ENCODE data around the gene SFXN2. TPM values are rescaled to one million over a fixed set of nuclear protein-coding genes. Genes with fewer than 3 reads are reported as not detected.

The SFXN2 gene
- total RNA-seq, 1 experiment from 2014 or later, result 21.2 TPM

DNA sequence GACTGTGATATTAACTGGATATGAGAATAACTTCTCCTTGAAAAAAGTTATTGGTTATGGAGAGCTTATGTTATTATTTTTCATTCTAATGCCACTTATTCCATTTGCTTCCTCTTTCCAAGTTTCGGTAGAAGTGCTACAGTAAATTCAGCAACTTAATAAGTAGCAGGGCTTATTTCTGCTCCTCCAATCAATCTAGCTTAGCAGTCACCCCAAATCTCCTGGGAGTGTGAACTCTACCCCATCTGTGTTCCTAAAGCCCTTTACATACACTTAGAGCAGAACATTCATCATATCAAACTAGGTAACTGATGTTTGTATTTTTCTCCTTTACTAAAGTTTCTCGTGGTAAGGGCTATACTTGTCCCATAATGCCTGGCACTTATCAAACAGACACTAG is 8.9 kb upstream of the SFXN2 start:
- POLR2A ChIA-PET, result interaction anchor here (0.9 kb wide), 1 partner anchor 28 kb away, joined by 3 read pairs; no protein-coding TSS in a partner anchor
- Mint-ChIP-seq H3K27ac (no peak overlapping the region), H3K27me3 (ENCODE audit: low read depth) (no peaks in the 10 kb centered on the region), H3K9me3 (no peaks in the 10 kb centered on the region), H3K36me3 (peaks cover 4% of the 10 kb centered on the region), H3K4me1 (peaks cover 6% of the 10 kb centered on the region), H3K4me3 (no peak overlapping the region)
- ATAC-seq (no peak), DNase-seq (ENCODE audit: low spot score) (no peak)
- CTCF ChIA-PET, result no interaction called here
- TF ChIP-seq PRRX2 (CRISPR knock-in tag; IDR thresholded peaks at IDR 0.05) (no peak), ESRRA (CRISPR knock-in tag; IDR thresholded peaks at IDR 0.05; ENCODE audit: borderline replicate concordance) (no peak), ZNF219 (CRISPR knock-in tag; IDR thresholded peaks at IDR 0.05; ENCODE audit: borderline replicate concordance) (no peak), NR1H2 (CRISPR knock-in tag; IDR thresholded peaks at IDR 0.05) (no peak), NFYB (CRISPR knock-in tag; conservative IDR thresholded peaks at IDR 0.05; ENCODE audit: low read depth) (no peak), GTF2I (CRISPR knock-in tag; conservative IDR thresholded peaks at IDR 0.05) (no peak), NR3C1 (CRISPR knock-in tag; conservative IDR thresholded peaks at IDR 0.05; ENCODE audit: low read depth) (no peak), RORB (CRISPR knock-in tag; IDR thresholded peaks at IDR 0.05) (no peak), GRHL2 (CRISPR knock-in tag; IDR thresholded peaks at IDR 0.05; ENCODE audit: insufficient replicate concordance, severe bottlenecking) (no peak), ATF1 (CRISPR knock-in tag; IDR thresholded peaks at IDR 0.05) (no peak), JUN (CRISPR knock-in tag; IDR thresholded peaks at IDR 0.05) (no peak), SOX15 (CRISPR knock-in tag; IDR thresholded peaks at IDR 0.05) (no peak), CREM (CRISPR knock-in tag; IDR thresholded peaks at IDR 0.05) (no peak), TEAD4 (CRISPR knock-in tag; IDR thresholded peaks at IDR 0.05) (no peak), ZNF416 (CRISPR knock-in tag; IDR thresholded peaks at IDR 0.05) (no peak)
- TF ChIP-seq, protein P1, sequence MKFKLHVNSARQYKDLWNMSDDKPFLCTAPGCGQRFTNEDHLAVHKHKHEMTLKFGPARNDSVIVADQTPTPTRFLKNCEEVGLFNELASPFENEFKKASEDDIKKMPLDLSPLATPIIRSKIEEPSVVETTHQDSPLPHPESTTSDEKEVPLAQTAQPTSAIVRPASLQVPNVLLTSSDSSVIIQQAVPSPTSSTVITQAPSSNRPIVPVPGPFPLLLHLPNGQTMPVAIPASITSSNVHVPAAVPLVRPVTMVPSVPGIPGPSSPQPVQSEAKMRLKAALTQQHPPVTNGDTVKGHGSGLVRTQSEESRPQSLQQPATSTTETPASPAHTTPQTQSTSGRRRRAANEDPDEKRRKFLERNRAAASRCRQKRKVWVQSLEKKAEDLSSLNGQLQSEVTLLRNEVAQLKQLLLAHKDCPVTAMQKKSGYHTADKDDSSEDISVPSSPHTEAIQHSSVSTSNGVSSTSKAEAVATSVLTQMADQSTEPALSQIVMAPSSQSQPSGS (CRISPR knock-in tag; IDR thresholded peaks at IDR 0.05; ENCODE audit: borderline replicate concordance, low read depth), result no peak
- TF ChIP-seq, protein P2, sequence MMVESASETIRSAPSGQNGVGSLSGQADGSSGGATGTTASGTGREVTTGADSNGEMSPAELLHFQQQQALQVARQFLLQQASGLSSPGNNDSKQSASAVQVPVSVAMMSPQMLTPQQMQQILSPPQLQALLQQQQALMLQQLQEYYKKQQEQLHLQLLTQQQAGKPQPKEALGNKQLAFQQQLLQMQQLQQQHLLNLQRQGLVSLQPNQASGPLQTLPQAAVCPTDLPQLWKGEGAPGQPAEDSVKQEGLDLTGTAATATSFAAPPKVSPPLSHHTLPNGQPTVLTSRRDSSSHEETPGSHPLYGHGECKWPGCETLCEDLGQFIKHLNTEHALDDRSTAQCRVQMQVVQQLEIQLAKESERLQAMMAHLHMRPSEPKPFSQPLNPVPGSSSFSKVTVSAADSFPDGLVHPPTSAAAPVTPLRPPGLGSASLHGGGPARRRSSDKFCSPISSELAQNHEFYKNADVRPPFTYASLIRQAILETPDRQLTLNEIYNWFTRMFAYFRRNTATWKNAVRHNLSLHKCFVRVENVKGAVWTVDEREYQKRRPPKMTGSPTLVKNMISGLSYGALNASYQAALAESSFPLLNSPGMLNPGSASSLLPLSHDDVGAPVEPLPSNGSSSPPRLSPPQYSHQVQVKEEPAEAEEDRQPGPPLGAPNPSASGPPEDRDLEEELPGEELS (CRISPR knock-in tag; IDR thresholded peaks at IDR 0.05), result no peak
- TF ChIP-seq, protein P3, sequence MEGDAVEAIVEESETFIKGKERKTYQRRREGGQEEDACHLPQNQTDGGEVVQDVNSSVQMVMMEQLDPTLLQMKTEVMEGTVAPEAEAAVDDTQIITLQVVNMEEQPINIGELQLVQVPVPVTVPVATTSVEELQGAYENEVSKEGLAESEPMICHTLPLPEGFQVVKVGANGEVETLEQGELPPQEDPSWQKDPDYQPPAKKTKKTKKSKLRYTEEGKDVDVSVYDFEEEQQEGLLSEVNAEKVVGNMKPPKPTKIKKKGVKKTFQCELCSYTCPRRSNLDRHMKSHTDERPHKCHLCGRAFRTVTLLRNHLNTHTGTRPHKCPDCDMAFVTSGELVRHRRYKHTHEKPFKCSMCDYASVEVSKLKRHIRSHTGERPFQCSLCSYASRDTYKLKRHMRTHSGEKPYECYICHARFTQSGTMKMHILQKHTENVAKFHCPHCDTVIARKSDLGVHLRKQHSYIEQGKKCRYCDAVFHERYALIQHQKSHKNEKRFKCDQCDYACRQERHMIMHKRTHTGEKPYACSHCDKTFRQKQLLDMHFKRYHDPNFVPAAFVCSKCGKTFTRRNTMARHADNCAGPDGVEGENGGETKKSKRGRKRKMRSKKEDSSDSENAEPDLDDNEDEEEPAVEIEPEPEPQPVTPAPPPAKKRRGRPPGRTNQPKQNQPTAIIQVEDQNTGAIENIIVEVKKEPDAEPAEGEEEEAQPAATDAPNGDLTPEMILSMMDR (IDR thresholded peaks at IDR 0.05), result no peak
- TF ChIP-seq, protein P4, sequence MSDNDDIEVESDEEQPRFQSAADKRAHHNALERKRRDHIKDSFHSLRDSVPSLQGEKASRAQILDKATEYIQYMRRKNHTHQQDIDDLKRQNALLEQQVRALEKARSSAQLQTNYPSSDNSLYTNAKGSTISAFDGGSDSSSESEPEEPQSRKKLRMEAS (CRISPR knock-in tag; IDR thresholded peaks at IDR 0.05), result no peak

DNA sequence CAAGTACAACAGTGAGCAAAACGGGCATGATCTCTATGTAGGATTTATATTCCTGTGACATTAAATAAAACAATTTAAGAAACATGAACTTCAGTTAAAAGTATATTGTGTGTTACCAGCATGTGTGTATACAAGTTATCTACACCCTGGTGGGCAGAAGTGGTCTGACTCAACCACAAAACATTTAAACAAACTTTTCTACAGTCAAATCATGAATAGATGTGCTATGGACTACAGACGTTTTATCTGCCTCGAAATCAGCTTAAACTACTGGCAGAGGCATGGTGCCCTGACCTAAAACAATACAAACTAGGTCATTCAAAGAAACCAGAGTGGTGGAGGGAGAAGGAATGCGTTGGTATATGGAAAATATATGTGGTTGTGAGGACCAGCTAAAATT is 3.8 kb upstream of the SFXN2 start:
- Mint-ChIP-seq H3K9me3 (no peaks in the 10 kb centered on the region), H3K27me3 (ENCODE audit: low read depth) (no peaks in the 10 kb centered on the region), H3K36me3 (no peaks in the 10 kb centered on the region), H3K4me1 (peaks cover 24% of the 10 kb centered on the region), H3K4me3 (no peak overlapping the region), H3K27ac (no peak overlapping the region)
- DNase-seq (ENCODE audit: low spot score), result no peak
- POLR2A ChIA-PET, result no interaction called here
- ATAC-seq, result no peak
- CTCF ChIA-PET, result interaction anchor here (6.4 kb wide), 1 partner anchor 33 kb away, joined by 101 read pairs; no protein-coding TSS in a partner anchor
- TF ChIP-seq, protein P5, sequence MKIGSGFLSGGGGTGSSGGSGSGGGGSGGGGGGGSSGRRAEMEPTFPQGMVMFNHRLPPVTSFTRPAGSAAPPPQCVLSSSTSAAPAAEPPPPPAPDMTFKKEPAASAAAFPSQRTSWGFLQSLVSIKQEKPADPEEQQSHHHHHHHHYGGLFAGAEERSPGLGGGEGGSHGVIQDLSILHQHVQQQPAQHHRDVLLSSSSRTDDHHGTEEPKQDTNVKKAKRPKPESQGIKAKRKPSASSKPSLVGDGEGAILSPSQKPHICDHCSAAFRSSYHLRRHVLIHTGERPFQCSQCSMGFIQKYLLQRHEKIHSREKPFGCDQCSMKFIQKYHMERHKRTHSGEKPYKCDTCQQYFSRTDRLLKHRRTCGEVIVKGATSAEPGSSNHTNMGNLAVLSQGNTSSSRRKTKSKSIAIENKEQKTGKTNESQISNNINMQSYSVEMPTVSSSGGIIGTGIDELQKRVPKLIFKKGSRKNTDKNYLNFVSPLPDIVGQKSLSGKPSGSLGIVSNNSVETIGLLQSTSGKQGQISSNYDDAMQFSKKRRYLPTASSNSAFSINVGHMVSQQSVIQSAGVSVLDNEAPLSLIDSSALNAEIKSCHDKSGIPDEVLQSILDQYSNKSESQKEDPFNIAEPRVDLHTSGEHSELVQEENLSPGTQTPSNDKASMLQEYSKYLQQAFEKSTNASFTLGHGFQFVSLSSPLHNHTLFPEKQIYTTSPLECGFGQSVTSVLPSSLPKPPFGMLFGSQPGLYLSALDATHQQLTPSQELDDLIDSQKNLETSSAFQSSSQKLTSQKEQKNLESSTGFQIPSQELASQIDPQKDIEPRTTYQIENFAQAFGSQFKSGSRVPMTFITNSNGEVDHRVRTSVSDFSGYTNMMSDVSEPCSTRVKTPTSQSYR (CRISPR knock-in tag; IDR thresholded peaks at IDR 0.05), result no peak
- no peak for TF ChIP-seq NR2C2 (CRISPR knock-in tag; IDR thresholded peaks at IDR 0.05)
- TF ChIP-seq RORB (CRISPR knock-in tag; IDR thresholded peaks at IDR 0.05), result no peak
- no peak for TF ChIP-seq JUN (CRISPR knock-in tag; IDR thresholded peaks at IDR 0.05)
- TF ChIP-seq ETV6 (CRISPR knock-in tag; IDR thresholded peaks at IDR 0.05), result no peak
- TF ChIP-seq, protein P6, sequence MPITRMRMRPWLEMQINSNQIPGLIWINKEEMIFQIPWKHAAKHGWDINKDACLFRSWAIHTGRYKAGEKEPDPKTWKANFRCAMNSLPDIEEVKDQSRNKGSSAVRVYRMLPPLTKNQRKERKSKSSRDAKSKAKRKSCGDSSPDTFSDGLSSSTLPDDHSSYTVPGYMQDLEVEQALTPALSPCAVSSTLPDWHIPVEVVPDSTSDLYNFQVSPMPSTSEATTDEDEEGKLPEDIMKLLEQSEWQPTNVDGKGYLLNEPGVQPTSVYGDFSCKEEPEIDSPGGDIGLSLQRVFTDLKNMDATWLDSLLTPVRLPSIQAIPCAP (CRISPR knock-in tag; IDR thresholded peaks at IDR 0.05), result no peak
- TF ChIP-seq NFYB (CRISPR knock-in tag; conservative IDR thresholded peaks at IDR 0.05; ENCODE audit: low read depth), result no peak
